Measurements from ENCODE around the gene MIP. TPM values are rescaled to one million over a fixed set of nuclear protein-coding genes. Genes with fewer than 3 reads are reported as not detected.

MIP gene
- total RNA-seq, 1 experiment from 2014 or later: not detected

DNA sequence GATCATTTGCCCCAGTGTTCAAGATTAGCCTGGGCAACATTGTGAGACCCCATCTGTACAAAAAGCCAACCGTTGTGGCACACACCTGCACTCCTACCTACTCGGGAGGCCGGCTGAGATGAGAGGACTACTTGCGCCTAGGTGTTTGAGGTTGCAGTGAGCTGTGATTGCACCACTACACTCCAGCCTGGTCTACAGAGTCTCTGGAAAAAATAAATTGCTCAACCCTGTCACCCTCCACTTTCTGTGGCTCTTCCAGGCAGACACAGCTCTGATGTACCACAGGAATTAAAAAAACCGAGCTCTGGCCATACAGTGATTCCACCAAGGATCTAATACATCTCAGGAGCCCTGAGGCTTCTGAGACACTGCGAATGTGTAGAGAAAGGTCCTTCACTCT is 19.6 kb downstream of the MIP start:
- Mint-ChIP-seq H3K4me1 (ENCODE audit: low read depth, unreplicated experiment) (no peaks in the 10 kb centered on the region), H3K27ac (ENCODE audit: unreplicated experiment) (no peak overlapping the region), H3K4me3 (ENCODE audit: unreplicated experiment) (no peak overlapping the region), H3K36me3 (ENCODE audit: insufficient read depth, unreplicated experiment) (peaks cover 10% of the 10 kb centered on the region), H3K9me3 (ENCODE audit: unreplicated experiment) (no peaks in the 10 kb centered on the region), H3K27me3 (ENCODE audit: insufficient read depth, unreplicated experiment) (no peaks in the 10 kb centered on the region)
- DNase-seq: no peak
- Histone ChIP-seq H3K4me1 (no peaks in the 10 kb centered on the region), H3K4me3 (ENCODE audit: low read depth, low read length) (no peak overlapping the region), H3K36me3 (ENCODE audit: control insufficient read depth, insufficient read depth, low read length) (no peaks in the 10 kb centered on the region), H3K9me3 (no peaks in the 10 kb centered on the region), H3K27me3 (replicated peaks; ENCODE audit: control insufficient read depth, insufficient read depth, low read length) (no peaks in the 10 kb centered on the region)
- ChIA-PET CTCF (interaction anchor here (0.5 kb wide), 1 partner anchor 390 kb away, joined by 3 read pairs; no protein-coding TSS in a partner anchor), POLR2A (no interaction called here)
- BruUV-seq (replicated peaks): no TSS peak
- intact Hi-C loops (cut with micrococcal nuclease; ENCODE audit: unreplicated experiment): no loop called here
- TF ChIP-seq, protein P1, sequence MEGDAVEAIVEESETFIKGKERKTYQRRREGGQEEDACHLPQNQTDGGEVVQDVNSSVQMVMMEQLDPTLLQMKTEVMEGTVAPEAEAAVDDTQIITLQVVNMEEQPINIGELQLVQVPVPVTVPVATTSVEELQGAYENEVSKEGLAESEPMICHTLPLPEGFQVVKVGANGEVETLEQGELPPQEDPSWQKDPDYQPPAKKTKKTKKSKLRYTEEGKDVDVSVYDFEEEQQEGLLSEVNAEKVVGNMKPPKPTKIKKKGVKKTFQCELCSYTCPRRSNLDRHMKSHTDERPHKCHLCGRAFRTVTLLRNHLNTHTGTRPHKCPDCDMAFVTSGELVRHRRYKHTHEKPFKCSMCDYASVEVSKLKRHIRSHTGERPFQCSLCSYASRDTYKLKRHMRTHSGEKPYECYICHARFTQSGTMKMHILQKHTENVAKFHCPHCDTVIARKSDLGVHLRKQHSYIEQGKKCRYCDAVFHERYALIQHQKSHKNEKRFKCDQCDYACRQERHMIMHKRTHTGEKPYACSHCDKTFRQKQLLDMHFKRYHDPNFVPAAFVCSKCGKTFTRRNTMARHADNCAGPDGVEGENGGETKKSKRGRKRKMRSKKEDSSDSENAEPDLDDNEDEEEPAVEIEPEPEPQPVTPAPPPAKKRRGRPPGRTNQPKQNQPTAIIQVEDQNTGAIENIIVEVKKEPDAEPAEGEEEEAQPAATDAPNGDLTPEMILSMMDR (IDR thresholded peaks at IDR 0.05; ENCODE audit: insufficient read depth in 1 of 2, low read depth in 1 of 2, low read length in 1 of 2, severe bottlenecking in 1 of 2, unreplicated experiment in 1 of 2): no peak

DNA sequence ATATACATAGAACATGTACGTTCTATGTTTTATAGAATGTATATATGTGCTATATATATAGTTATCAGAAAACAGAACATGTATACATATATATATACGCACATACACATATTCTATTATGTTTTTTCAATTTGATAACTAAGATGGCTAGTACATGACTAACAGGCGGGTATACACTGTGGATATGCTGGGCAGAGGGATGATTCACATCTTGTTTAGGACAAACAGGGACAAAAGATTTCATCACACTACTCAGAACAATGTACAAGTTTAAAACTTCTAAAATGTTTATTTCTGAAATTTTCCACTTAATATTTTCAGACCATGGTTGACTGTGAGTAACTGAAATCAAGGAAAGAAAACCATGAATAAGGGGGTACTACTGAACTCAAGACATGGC is 22.6 kb downstream of the MIP start:
- ChIA-PET CTCF (no interaction called here), POLR2A (no interaction called here)
- Histone ChIP-seq H3K27me3 (replicated peaks; ENCODE audit: control insufficient read depth, insufficient read depth, low read length) (no peaks in the 10 kb centered on the region), H3K4me3 (ENCODE audit: low read depth, low read length) (no peak overlapping the region), H3K4me1 (no peaks in the 10 kb centered on the region), H3K9me3 (no peaks in the 10 kb centered on the region), H3K36me3 (ENCODE audit: control insufficient read depth, insufficient read depth, low read length) (no peaks in the 10 kb centered on the region)
- intact Hi-C loops (cut with micrococcal nuclease; ENCODE audit: unreplicated experiment): no loop called here
- no peaks in the 10 kb centered on the region for H3K4me1 Mint-ChIP-seq (ENCODE audit: low read depth, unreplicated experiment)
- no peaks in the 10 kb centered on the region for H3K9me3 Mint-ChIP-seq (ENCODE audit: unreplicated experiment)
- H3K27ac Mint-ChIP-seq (ENCODE audit: unreplicated experiment): no peak overlapping the region
- H3K36me3 Mint-ChIP-seq (ENCODE audit: insufficient read depth, unreplicated experiment): peaks cover 28% of the 10 kb centered on the region
- BruUV-seq (replicated peaks): no TSS peak
- no peaks in the 10 kb centered on the region for H3K27me3 Mint-ChIP-seq (ENCODE audit: insufficient read depth, unreplicated experiment)
- no peak for DNase-seq
- TF ChIP-seq, protein P1 (IDR thresholded peaks at IDR 0.05; ENCODE audit: insufficient read depth in 1 of 2, low read depth in 1 of 2, low read length in 1 of 2, severe bottlenecking in 1 of 2, unreplicated experiment in 1 of 2): no peak
- H3K4me3 Mint-ChIP-seq (ENCODE audit: unreplicated experiment): no peak overlapping the region

DNA sequence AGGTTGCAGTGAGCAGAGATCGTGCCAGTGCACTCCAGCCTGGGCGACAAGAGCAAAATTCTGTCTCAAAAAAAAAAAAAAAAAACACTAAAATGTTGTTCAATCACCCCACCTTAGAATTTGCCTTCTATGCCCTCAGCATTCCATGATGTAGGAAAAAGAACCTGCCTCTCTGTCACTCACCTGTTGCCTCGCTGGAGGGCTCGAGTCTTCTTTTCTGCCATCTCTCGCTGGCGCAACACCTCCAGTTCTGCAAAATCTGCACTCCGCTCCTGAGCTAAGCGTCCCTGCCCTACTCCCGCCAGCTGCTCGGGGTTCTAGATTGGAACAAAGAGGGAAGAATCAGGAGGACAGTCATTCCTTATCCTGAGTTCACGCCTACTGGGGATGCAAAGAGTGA is 23.2 kb downstream of the MIP start:
- Histone ChIP-seq H3K9me3 (no peaks in the 10 kb centered on the region), H3K4me3 (ENCODE audit: low read depth, low read length) (no peak overlapping the region), H3K27me3 (replicated peaks; ENCODE audit: control insufficient read depth, insufficient read depth, low read length) (no peaks in the 10 kb centered on the region), H3K36me3 (ENCODE audit: control insufficient read depth, insufficient read depth, low read length) (no peaks in the 10 kb centered on the region), H3K4me1 (no peaks in the 10 kb centered on the region)
- Mint-ChIP-seq H3K27ac (ENCODE audit: unreplicated experiment) (no peak overlapping the region), H3K4me1 (ENCODE audit: low read depth, unreplicated experiment) (no peaks in the 10 kb centered on the region), H3K9me3 (ENCODE audit: unreplicated experiment) (no peaks in the 10 kb centered on the region), H3K4me3 (ENCODE audit: unreplicated experiment) (no peak overlapping the region), H3K27me3 (ENCODE audit: insufficient read depth, unreplicated experiment) (no peaks in the 10 kb centered on the region), H3K36me3 (ENCODE audit: insufficient read depth, unreplicated experiment) (peaks cover 28% of the 10 kb centered on the region)
- DNase-seq: no peak
- BruUV-seq (replicated peaks): no TSS peak
- intact Hi-C loops (cut with micrococcal nuclease; ENCODE audit: unreplicated experiment): no loop called here
- ChIA-PET POLR2A (no interaction called here), CTCF (no interaction called here)
- TF ChIP-seq, protein P1 (IDR thresholded peaks at IDR 0.05; ENCODE audit: insufficient read depth in 1 of 2, low read depth in 1 of 2, low read length in 1 of 2, severe bottlenecking in 1 of 2, unreplicated experiment in 1 of 2): no peak
